Fibroblast of lung (primary cell): Measurements from ENCODE around the gene GJD4. TPM values are rescaled to one million over a fixed set of nuclear protein-coding genes. Genes with fewer than 3 reads are reported as not detected.

Experiments used
- DNase-seq, 2 donors: peaks; one replicate each; pipeline versions ENCODE4 v3.0.0 to v3.0.0-alpha.2; 2010; ENCODE audit warnings: low read depth in 2 of 2
- H2AFZ ChIP-seq: 2 replicates; pipeline ENCODE4 v1.5.1; 2012; ENCODE audit warnings: low read length, control low read depth, inconsistent platforms
- H3K27ac ChIP-seq: 2 replicates; pipeline ENCODE4 v1.5.1; 2011; ENCODE audit warnings: low read length, control low read depth; ENCODE audit not compliant: insufficient read depth
- H3K27me3 ChIP-seq: 2 replicates; pipeline ENCODE4 v1.5.1; 2011; ENCODE audit warnings: mild to moderate bottlenecking, low read length; ENCODE audit not compliant: control insufficient read depth, insufficient read depth
- H3K36me3 ChIP-seq: 2 replicates; pipeline ENCODE4 v1.5.1; 2011; ENCODE audit warnings: low read length; ENCODE audit not compliant: control insufficient read depth, insufficient read depth
- H3K4me1 ChIP-seq: 2 replicates; pipeline ENCODE4 v1.5.1; 2011; ENCODE audit warnings: low read length; ENCODE audit not compliant: control insufficient read depth, insufficient read depth; ENCODE audit errors: extremely low read depth
- H3K4me2 ChIP-seq: 2 replicates; pipeline ENCODE4 v1.5.1; 2011; ENCODE audit warnings: low read length, control low read depth; ENCODE audit not compliant: insufficient read depth; ENCODE audit errors: extremely low read depth
- H3K4me3 ChIP-seq, 4 experiments: fragments of 200-600 bp in 1 of 4; sonication (generic) in 1 of 4; replicated peaks in 1 of 4; 2 replicates each; pipeline ENCODE4 v1.5.1; 2011 to 2016; ENCODE audit warnings: low read length in 4 of 4, low read depth in 3 of 4, mild to moderate bottlenecking in 3 of 4, control low read depth in 2 of 4, inconsistent platforms in 1 of 4, mixed read lengths in 1 of 4; ENCODE audit not compliant: insufficient read depth in 1 of 4; ENCODE audit errors: control extremely low read depth in 1 of 4
- H3K79me2 ChIP-seq: 2 replicates; pipeline ENCODE4 v1.5.1; 2012; ENCODE audit warnings: mild to moderate bottlenecking, low read length, inconsistent platforms; ENCODE audit not compliant: control insufficient read depth, insufficient read depth
- H3K9ac ChIP-seq: 2 replicates; pipeline ENCODE4 v1.5.1; 2011; ENCODE audit warnings: mild to moderate bottlenecking, low read length, control low read depth; ENCODE audit not compliant: insufficient read depth
- H3K9me3 ChIP-seq: 2 replicates; pipeline ENCODE4 v1.5.1; 2012; ENCODE audit warnings: low read depth, low read length; ENCODE audit not compliant: control insufficient read depth, insufficient read depth
- H4K20me1 ChIP-seq: 2 replicates; pipeline ENCODE4 v1.5.1; 2011; ENCODE audit warnings: low read length; ENCODE audit not compliant: control insufficient read depth, insufficient read depth; ENCODE audit errors: extremely low read depth
- CTCF ChIP-seq, 2 donors: IDR thresholded peaks in 1 of 2; conservative IDR thresholded peaks in 1 of 2; 1 replicate in 1 of 2; 2 replicates in 1 of 2; pipeline ENCODE4 v1.5.1; 2011 to 2012; ENCODE audit warnings: low read length in 2 of 2, control low read depth in 1 of 2, inconsistent platforms in 1 of 2, low read depth in 1 of 2, mild to moderate bottlenecking in 1 of 2
- EZH2 ChIP-seq: IDR thresholded peaks from 2 replicates; pipeline ENCODE4 v1.5.1; 2012; ENCODE audit warnings: low read length, control low read depth, mild to moderate bottlenecking; ENCODE audit errors: missing control alignments
- polyA plus RNA-seq, 2 donors: library from polyadenylated mRNA; depleted of rRNA in 1 of 2; stranded (reverse) in 1 of 2; unstranded in 1 of 2; fragments of >200 nt; gene quantifications; 2 replicates each; pipeline ENCODE4 v1.2.1, GENCODE V29; 2011 to 2012; ENCODE audit warnings: missing spikeins in 1 of 2
- total RNA-seq: library from RNA; depleted of rRNA; stranded (reverse); fragments of >200 nt; gene quantifications from 2 replicates; pipeline ENCODE4 v1.2.1, GENCODE V29; 2014

Gene GJD4
- total and polyA plus RNA-seq, 2 donors (not counting 1 experiment from before 2014, with no cell fraction given) = 0.17 TPM; not detected in 1

GRCh38 chr10:35581655-35582054 lies 23.5 kb upstream of the GJD4 start:
- H3K9me3 ChIP-seq = no peaks in the 10 kb centered on the region
- TF ChIP-seq CTCF (conservative IDR thresholded peaks at IDR 0.05 in 1 of 2, IDR thresholded peaks at IDR 0.05 in 1 of 2; ENCODE audit: low read depth in 1 of 2, low read length in 2 of 2) (no peak), EZH2 (no peak)
- H3K4me3 ChIP-seq = no peak overlapping the region
- no peak overlapping the region for H2AFZ ChIP-seq
- H3K27me3 ChIP-seq = peaks cover 8% of the 10 kb centered on the region
- DNase-seq = no peak
- no peak overlapping the region for H3K27ac ChIP-seq
- no peaks in the 10 kb centered on the region for H3K4me1 ChIP-seq
- no peaks in the 10 kb centered on the region for H3K36me3 ChIP-seq
- H3K4me2 ChIP-seq = no peak overlapping the region
- no peaks in the 10 kb centered on the region for H4K20me1 ChIP-seq
- H3K9ac ChIP-seq = no peak overlapping the region
- no peaks in the 10 kb centered on the region for H3K79me2 ChIP-seq

- H3K79me2 ChIP-seq = no peaks in the 10 kb centered on the region
- no peak overlapping the region for H3K4me3 ChIP-seq
- no peaks in the 10 kb centered on the region for H4K20me1 ChIP-seq
- H3K36me3 ChIP-seq = no peaks in the 10 kb centered on the region
- DNase-seq = no peak
- TF ChIP-seq CTCF (conservative IDR thresholded peaks at IDR 0.05 in 1 of 2, IDR thresholded peaks at IDR 0.05 in 1 of 2; ENCODE audit: low read depth in 1 of 2, low read length in 2 of 2) (no peak), EZH2 (no peak)
- H3K27me3 ChIP-seq = peaks cover 8% of the 10 kb centered on the region
- H3K9me3 ChIP-seq = no peaks in the 10 kb centered on the region
- H3K4me1 ChIP-seq = no peaks in the 10 kb centered on the region
- H3K4me2 ChIP-seq = no peak overlapping the region
- H3K9ac ChIP-seq = no peak overlapping the region
- H3K27ac ChIP-seq = no peak overlapping the region
- no peak overlapping the region for H2AFZ ChIP-seq
Observed at GRCh38 chr10:35584946-35585345, 20.2 kb upstream of the GJD4 start.

GRCh38 chr10:35585356-35585755 lies 19.8 kb upstream of the GJD4 start:
- Histone ChIP-seq H3K27me3 (peaks cover 8% of the 10 kb centered on the region), H4K20me1 (no peaks in the 10 kb centered on the region), H3K27ac (no peak overlapping the region), H3K9ac (no peak overlapping the region), H3K79me2 (no peaks in the 10 kb centered on the region), H3K4me1 (no peaks in the 10 kb centered on the region), H3K4me2 (no peak overlapping the region), H3K36me3 (no peaks in the 10 kb centered on the region), H3K9me3 (no peaks in the 10 kb centered on the region), H3K4me3 (no peak overlapping the region), H2AFZ (no peak overlapping the region)
- no peak for DNase-seq
- TF ChIP-seq EZH2 = no peak
- TF ChIP-seq CTCF (conservative IDR thresholded peaks at IDR 0.05 in 1 of 2, IDR thresholded peaks at IDR 0.05 in 1 of 2; ENCODE audit: low read depth in 1 of 2, low read length in 2 of 2) = no peak
